GM18868 (cell line): Measurements from ENCODE around the gene PNPLA5.
"Not testable (repeated sequence)": the region's sequence is repeated elsewhere in the genome, so short reads cannot be mapped to it uniquely, and the experiment has no call there.

Experiments
- ATAC-seq: cut with Tn5 transposase; IDR thresholded peaks from one replicate; pipeline ENCODE4 v1.9.1; 2021; ENCODE audit warnings: mild to moderate bottlenecking, moderate library complexity; ENCODE audit not compliant: unreplicated experiment

PNPLA5 gene

DNA sequence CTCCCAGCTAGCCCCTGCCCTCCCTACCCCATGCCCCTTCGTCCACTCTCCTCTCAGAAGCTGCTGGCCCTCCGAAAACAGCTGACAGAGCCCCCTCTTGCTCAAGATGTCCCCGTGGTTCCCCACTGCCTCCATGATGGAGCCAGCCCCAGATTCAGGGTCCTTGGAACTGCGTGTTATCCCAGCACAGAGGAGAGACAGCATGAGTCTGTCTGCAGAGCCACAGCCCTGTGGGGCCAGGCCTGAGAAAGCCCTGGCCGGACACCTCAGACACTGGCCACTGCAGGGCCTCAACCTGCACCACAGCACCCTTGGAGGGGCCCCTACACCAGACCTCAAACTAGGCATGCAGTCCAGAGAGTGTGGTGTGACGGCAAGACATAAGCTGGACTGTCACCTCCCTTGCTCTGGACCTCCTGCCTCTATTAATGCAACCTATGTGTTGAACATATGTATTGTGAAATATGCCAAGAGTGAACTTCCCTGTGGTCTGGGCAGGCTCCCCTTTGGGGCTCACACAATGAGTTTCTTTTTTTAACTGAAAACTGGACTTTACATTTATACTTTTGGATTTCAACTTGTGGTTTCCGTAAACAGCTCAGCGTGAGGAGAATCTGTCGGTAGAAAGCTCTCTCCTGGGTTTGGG, 9.6 kb downstream of the PNPLA5 start:
- ATAC-seq: no peak

DNA sequence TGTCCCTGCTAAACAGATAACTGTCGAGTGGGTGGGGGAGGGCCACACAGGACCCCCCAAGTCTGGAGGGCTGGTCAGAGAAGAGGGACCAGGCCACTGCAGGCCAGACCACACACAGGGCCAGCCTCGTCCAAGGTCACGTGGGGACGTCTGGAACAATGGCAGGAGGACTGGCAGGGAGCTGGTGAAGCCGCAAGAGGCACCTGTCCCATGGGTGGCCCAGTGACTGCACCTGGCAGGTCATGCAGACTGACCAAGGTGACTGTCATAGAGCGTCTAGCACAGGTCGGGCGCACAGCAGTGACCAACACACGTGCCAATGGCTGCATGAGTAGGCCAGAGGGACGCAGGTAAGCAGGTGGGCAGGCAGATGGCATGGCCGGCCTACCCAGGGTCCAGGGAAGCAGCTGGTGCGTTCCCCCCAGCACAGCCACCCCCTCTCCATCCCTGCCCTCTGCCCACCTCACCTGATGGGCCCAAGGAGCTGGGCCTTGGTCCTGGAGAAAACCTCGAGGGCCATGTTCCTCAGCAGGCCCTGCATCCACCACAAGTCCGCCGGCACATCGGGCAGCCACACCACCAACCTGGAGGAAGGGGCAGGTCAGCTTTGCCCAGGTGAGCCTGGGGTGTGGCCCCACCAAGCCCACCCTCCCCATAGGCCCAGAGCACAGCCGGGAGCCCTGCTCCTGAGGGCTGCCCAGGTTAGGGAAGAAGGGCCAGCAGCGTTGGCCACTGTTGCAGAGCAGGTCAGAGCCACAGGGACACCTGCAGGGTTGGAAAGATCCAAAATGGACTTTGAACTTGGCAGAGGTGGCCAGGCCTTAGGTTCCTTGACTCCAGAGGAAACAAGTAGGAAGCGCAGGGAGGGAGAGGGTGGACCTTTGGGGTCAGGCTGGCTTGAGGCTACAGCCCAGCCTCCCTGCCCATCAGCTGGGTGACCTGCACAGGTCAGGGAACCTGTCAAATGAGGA, 10.4 kb downstream of the PNPLA5 start:
- no peak for ATAC-seq

DNA sequence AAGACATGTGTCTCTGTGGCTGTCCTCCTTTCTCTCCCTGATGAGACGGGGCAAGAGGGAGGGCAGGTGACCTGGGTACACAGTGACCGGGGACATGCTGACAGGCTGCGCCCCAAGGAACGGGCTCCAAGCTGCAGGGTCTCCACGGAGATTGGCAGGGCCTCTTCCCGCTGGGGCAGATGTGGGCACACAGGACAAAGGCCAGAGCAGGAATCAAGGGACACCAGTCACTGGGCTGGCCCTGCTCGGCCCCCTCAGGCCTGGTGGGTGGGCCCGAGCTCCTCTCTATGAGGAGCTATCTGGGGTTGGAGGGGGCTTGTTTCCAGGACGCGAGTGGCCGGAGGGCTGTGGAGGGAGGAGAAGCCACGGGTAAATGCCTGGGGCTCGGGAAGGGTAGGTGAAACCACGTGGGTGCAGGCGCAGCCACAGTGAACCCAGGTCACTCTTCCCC, 11.2 kb downstream of the PNPLA5 start:
- no peak for ATAC-seq

DNA sequence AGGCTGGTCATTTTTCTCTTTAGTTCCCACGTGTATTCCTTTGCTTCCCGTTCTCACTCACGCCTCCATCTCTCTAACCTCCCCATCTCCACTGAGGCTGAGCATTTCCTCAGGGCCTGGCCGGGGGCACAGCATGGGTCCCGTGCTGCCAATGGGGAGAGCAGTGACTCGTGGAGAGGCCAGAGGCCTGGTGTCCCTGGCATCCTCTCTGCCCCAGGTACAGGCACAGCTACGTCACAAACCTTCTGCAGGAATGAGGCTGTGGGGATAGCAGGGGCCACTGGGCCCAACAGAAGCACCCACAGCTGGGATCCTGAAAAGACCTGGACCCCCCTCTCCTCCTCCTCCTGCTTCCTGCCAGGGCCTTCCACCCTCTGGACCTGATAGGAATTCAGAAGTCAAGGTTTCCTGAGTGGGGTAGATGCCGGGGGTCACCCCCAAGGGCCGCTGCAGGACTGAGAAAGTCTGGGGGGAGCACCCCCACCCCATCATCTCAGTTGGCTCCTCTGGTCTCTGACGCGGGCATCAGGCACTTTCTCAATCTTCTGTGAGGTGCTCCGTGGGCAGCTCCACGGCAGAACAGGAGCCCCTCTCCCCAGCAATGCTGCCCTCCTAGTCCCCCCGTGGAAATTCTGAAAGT, 11.8 kb downstream of the PNPLA5 start:
- ATAC-seq: no peak

DNA sequence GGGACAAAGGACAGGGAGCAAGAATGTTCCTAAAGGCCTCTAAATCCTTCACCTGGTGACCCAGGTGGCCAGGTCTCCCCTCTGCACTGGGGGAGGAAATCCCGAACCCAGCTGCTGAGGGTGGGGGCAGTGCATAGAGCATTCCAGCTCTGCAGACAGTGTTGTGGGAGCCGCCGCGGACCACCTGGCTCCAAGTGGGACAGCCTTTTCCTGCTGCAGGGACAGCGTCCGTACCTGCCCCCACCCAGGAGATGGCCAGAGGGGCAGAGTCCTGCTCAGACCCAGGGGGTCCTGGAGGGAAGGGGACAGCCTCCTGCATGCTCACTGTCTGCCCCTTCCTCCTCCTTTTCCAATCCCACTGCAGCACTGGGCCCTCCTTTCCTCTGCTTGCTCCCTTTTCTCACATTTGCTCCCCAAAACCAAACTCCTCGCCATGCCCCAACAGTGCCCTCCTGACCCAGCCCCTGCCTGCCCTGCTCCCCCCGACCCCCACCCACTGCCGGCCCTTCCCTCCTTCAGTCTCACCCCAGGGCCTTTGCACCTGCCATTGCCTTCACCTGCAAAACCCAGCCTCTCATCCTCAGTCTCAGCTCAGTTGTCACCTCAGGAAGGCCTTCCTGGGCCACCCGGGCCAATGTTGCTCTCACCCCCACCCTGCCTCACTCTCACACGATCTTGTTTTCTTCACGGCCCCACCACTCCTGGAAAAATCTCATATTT, 12.8 kb downstream of the PNPLA5 start:
- no peak for ATAC-seq

DNA sequence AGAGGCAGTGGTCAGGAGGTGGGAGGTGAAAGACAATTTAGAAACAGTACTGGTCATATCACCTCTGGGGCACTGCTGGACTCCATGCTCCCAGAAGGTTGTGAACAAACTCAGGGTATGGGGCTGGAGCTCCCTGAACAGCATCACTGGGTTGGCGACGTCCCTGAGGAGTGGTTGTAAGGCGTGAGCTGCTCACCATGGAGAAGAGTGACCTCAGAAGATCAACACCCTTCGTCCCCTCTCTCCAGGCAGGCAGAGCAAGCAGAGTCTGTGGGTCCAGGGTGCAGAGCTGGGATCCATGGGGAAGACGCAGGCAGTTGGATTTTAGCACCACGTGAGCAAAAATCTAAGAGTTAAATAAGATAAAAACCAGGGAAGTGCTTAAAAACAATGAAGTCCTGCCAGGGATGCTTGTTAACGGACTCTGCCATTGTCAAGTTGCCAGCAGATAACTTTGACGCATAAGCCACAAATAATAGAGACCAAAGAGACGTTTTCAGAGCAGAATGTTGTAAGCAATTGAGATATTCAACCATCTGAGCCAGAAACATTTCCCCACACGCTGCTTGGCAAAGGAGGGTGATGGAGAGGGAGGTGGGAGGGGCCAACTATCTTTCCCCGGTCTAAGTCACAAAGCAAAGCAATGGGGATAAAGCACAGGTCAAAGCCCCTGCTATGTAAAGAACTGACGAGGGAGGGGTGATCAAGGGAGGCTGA, 13.6 kb downstream of the PNPLA5 start:
- ATAC-seq: no peak

DNA sequence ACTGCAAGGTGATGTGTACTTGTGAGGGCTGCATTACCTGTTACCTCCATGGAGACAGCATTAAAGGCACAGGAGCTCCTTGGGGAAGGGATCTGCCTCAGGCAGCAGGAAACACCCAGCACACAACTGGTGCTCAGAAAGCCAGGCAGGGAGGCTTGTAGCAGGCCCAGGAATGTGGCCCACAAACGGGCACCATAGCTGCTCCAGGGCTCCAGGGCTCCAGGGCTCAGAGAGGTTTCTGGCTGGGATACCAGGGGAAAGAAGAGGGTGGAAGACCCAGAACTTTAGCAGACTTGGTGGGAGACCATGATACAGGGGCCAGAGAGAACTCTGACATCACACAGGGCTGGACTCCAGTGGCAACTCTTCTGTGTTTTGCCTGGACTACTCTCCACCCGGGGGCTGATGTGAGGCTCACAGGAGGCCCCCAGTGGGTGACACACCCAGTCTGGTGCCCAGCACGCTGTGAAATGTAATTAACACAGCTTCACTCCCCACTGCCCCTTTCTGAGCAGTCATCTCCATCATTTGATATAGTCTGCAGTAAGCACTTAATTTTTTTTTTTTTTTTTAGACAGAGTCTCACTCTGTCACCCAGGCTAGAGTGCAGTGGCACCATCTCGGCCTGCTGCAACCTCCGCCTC, 14.8 kb downstream of the PNPLA5 start:
- ATAC-seq: no peak

DNA sequence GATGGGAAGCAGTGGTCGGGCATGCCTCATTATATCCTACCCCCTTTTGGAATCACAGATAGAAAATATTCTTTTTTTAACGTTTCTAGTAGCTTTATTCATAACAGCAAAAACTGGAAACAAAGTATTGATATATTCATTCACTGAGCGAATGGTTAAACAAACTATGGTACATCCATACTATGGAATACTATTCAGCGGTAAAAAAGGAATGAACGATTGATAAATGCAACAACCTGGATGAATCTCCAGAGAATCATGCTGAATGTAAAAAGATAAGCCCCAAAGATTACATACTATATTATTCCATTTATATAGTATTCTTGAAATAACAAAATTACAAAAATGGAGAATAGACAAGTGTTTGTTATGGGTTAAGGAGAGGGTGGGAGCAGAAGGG, 22.0 kb downstream of the PNPLA5 start:
- ATAC-seq: no peak

DNA sequence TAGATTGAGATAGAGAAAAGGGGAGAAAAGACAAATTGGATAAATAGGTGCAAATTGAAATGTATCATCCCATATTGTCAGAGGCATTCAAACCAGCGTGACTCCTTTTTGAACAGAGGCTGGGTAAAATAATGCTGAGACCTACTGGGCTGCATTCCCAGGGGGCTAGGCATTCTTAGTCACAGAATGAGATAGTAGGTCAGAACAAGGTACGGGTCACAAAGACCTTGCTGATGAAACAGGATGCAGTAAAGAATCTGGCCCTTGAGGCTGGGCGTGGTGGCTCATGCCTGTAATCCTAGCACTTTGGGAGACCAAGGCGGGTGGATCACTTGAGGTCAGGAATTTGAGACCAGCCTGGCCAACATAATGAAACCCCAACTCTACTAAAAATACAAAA, 22.8 kb downstream of the PNPLA5 start:
- not testable (repeated sequence) for ATAC-seq

DNA sequence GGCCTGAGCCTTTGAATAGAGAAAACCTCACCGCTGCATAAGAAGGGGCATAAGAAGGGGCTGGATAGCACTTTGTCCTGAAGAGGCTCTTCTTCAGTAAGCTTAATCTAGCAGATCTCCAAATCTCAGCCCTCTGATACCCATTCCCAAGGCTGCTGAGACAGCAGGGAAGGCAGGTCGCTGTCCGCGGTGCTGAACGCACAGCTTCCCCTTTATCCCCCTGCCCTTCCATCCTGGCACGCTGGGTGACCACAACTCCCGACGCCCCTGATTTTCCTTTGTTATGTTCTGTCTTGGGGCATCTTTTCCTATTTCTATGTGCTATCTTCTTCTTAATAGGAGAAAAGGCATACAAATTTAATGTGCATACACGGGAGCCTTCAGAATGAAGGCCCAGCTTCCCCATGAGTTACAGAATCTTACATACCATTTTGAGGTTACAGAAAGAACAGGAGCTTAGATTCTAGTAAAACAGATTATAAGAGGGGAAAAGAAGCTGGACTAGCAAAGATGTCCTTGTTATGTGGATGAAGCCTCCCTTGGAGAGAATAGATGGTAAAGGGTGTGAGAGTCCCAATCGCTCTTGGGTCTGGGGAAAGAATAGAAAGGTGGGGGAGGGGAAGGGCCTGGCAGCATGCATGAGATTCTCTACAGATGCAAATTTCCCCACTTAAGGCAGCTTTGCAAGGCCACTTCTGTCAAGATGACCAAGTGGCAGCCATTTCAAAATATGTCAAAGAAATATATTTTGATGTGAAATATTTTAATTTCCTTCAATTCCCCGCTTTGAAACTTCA, 23.8 kb downstream of the PNPLA5 start:
- no peak for ATAC-seq

DNA sequence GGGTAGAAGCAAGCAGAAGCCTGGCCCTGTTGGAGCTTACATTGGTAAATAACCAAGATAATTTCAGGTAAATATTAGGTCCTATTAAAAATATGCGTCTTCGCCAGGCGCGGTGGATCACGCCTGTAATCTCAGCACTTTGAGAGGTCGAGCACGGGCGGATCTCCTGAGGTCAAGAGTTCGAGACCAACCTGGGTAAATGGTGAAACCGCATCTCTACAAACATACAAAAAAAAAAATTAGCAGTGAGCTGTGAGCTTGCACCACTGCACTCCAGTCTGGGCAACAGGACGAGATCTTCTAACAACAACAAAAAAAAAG, 29.0 kb downstream of the PNPLA5 start:
- ATAC-seq: no peak

DNA sequence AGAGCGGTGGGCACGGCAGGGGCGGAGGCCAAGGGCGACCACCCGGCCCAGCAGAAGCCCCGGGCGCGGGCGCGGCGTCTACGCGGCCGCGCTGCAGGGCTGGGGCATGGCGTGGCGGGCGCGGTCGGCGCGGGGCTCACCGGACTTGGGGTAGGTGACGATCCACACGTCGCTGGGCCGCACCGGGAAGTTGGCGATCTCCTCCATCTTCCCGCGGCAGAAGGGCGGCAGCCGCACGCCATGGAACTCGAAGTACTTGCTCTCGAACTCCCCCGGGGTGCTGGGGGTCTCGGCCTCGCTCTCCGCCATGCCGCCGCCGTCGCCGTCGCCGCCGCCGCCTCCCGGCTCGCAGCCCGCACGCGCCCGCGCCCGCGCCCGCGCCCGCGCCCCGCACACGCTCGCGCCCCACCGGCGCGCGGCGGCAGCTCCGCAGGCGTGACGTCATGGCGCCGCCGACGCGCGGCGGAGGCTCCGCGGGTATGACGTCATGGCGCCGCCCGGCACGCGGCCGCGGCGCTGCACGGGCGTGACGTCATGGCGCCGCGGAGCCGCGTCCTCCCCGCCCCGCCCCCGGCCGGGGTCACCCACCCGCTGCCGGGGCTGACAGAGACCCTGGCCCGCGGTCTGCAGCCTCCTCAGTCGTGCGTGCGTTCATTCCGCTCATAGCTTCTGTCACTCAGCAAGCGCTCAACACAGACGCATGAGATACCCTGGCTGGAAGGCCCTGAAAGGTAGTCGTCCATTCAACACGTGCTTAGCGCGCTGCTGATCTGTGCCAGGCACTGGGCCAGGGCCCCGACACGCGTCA, 29.5 kb downstream of the PNPLA5 start, which contains the start of gene SULT4A1:
SULT4A1 (minus strand) TSS at position 440 of the 808 bp plus-strand sequence; CDS start at position 309, 131 bp downstream.
- ATAC-seq: no peak

DNA sequence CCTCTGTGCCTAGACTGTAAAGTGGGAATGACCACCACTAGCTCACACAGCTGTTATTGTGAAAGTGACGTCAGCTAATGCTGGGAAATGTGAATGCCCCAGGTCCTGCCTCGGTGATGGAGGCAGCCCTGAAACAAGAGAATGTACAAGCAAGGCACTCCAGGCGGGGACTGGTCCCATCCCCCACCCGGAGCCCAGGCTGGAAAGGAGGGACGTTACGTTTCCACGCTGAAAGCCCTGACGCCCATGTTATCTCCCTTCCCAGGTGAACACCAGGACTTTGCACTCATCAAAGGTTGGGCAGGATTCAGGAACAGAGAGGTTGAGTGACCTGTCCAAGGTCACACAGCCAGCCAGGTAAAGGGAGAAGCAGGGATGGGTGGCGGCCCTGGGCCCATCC, 30.3 kb downstream of the PNPLA5 start:
- ATAC-seq: no peak

DNA sequence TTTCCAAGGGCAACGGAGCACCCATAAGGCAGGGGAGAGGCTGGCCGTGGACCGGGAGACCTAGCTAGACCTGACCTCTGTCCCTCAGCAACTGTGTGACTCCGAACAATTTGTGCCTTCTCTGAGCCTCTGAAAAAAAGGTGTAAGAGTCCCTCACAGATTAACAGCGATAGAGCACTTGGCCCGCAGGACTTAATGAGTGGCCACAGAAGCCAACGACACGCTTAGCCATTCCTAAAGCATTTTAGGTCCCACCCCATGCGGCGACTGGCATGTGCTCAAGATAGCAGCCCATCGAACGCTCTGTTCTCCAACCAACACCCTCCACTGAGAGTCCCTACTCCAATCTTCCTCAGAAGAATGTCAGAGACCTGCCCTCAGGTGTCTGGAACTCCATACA, 31.0 kb downstream of the PNPLA5 start:
- no peak for ATAC-seq

DNA sequence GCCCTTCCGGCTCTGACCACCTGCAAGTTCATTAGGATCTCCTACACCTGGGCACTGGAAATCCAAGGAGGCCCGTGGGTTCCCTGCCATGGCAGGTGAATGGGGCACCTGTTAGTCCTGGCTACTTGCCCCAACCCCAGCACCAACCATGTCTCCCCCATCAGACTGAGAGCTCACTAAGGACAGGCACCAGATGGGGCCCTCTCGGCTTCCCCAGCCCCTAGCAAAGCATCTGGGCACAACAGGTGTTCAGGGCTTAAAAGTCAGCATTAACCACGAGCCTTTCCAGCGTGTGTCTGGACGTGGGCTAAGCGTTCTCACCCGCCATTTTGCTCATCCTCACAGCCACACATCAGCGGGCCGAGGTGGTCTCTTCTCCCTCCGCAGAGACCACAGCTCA, 31.7 kb downstream of the PNPLA5 start:
- ATAC-seq: no peak

DNA sequence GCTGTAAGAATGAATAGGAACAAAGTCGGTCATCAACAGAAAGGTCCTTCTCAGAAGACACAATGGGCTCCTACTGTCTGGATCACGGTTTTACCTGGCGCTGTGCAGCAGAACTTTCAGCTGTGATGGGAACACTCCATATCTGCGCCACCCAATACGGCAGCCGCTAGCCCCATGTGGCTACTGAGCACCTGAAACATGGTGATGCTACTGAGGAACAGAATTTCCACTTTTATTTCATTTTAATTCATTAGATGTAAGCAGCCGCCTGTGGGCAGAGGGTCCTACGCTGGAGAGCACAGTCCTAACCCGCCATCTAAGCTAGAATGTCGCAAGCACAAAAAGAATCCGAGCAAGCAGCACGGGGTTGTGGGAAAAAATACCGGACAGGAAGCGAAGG, 32.2 kb downstream of the PNPLA5 start:
- no peak for ATAC-seq

DNA sequence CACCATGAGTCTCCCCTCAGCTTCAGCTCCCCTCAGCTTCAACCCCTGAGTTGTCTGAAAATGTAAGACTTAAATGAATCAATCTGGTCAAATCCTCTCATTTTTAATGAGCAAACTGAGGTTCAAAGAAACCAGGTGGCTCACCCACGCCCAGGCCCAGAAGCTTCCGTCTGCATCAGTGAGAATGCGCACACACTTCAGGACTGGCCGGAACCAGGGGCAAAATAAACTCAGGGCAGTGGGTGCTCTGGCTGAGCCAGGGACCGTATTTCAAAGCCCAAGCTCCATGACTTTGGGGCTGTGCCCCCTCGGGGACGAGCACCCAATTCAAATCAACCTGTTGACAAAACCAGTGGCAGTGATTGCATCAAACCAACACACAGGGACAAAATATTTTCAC, 32.6 kb downstream of the PNPLA5 start:
- no peak for ATAC-seq

DNA sequence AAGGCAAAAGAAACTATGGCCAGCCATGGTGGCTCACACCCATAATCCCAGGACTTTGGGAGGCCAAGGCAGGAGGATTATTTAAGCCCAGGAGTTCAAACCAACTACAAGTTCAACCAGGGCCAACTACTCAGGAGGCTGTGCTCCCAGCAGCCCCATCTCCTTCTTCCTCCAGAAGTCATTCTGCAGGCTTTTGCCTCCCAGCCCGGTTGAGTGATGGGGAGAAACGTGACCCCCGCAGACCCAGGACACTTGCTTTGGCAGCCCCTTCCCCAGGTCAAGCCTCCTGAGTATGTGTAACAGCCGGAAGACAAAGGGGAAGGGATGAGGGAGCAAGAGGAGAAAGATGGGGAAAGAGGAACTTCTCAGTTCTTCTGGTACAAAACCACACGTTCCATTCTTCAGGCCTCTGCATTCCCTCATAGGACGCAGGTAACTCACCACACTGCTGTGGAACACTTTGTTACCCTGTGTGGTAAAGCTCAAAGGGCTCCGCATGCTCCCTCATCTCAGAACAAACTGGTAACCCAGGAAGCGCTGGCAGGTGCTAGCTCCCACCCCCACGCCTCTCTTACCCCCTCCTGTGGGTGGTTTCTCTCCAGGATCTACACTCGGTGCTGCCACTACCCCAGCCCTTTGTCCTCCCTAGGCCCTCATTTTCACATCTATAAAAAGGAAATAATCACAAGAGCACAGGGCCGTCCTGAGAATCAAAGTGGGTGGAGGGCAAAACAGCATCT, 33.5 kb downstream of the PNPLA5 start:
- no peak for ATAC-seq
